Neural progenitor cell (in vitro differentiated cells): ENCODE results near the gene NHEJ1. TPM values are rescaled to one million over a fixed set of nuclear protein-coding genes. Genes with fewer than 3 reads are reported as not detected.
A peak's percentile ranks its signal among the peaks of the same experiment; 100 is the strongest.

Experiments
- DNase-seq: peaks from one replicate; pipeline ENCODE4 v3.0.0-alpha.2; 2016; ENCODE audit warnings: low spot score
- H2AFZ ChIP-seq: fragments of 200-600 bp; sonication (generic); replicated peaks from 2 replicates; pipeline ENCODE4 v1.6.1; 2016; ENCODE audit warnings: antibody characterized with exemption
- H3F3A ChIP-seq: fragments of 200-600 bp; sonication (generic); 2 replicates; pipeline ENCODE4 v1.6.1; 2016; ENCODE audit warnings: antibody characterized with exemption, low read depth
- H3K27ac ChIP-seq: fragments of 200-600 bp; sonication (generic); 2 replicates; pipeline ENCODE4 v1.5.1; 2016; ENCODE audit warnings: mild to moderate bottlenecking
- H3K27me3 ChIP-seq: fragments of 200-600 bp; sonication (generic); 2 replicates; pipeline ENCODE4 v1.6.1; 2016; ENCODE audit warnings: mild to moderate bottlenecking, moderate library complexity
- H3K36me3 ChIP-seq: fragments of 200-600 bp; sonication (generic); 2 replicates; pipeline ENCODE4 v1.5.1; 2016
- H3K4me1 ChIP-seq: fragments of 200-600 bp; sonication (generic); 2 replicates; pipeline ENCODE4 v1.6.1; 2016; ENCODE audit warnings: mixed run types
- H3K4me2 ChIP-seq: fragments of 200-600 bp; sonication (generic); 2 replicates; pipeline ENCODE4 v1.6.1; 2016
- H3K4me3 ChIP-seq: fragments of 200-600 bp; sonication (generic); 2 replicates; pipeline ENCODE4 v1.5.1; 2016
- H3K79me2 ChIP-seq: fragments of 200-600 bp; sonication (generic); 2 replicates; pipeline ENCODE4 v1.6.1; 2016; ENCODE audit warnings: low read depth
- H3K9ac ChIP-seq: fragments of 200-600 bp; sonication (generic); 2 replicates; pipeline ENCODE4 v1.6.1; 2016
- H3K9me3 ChIP-seq: fragments of 200-600 bp; sonication (generic); 2 replicates; pipeline ENCODE4 v1.5.1; 2016; ENCODE audit warnings: low read depth
- H4K20me1 ChIP-seq: fragments of 200-600 bp; sonication (generic); 2 replicates; pipeline ENCODE4 v1.6.1; 2016; ENCODE audit warnings: low read depth
- H3K27ac Mint-ChIP-seq: 3 replicates; pipeline ENCODE4 v1.8.0; 2021; ENCODE audit warnings: mixed read lengths
- H3K27me3 Mint-ChIP-seq: 2 replicates; pipeline ENCODE4 v1.8.0; 2022; ENCODE audit warnings: low read depth, mild to moderate bottlenecking, inconsistent platforms, moderate library complexity, mixed read lengths; ENCODE audit not compliant: insufficient read depth
- H3K36me3 Mint-ChIP-seq: 3 replicates; pipeline ENCODE4 v1.8.0; 2021; ENCODE audit warnings: mixed read lengths
- H3K4me1 Mint-ChIP-seq: 3 replicates; pipeline ENCODE4 v1.8.0; 2021; ENCODE audit warnings: mixed read lengths
- H3K4me3 Mint-ChIP-seq: 3 replicates; pipeline ENCODE4 v1.8.0; 2021; ENCODE audit warnings: mild to moderate bottlenecking, moderate library complexity, mixed read lengths
- H3K9me3 Mint-ChIP-seq: 3 replicates; pipeline ENCODE4 v1.8.0; 2020; ENCODE audit warnings: mixed read lengths
- EZH2 ChIP-seq: fragments of 200-600 bp; sonication (generic); IDR thresholded peaks from 2 replicates; pipeline ENCODE4 v1.6.1; 2017; ENCODE audit warnings: antibody characterized with exemption, mild to moderate bottlenecking, moderate library complexity
- EZH2phosphoT487 ChIP-seq: fragments of 200-600 bp; sonication (generic); IDR thresholded peaks from 2 replicates; pipeline ENCODE4 v1.6.1; 2017; ENCODE audit warnings: antibody characterized with exemption
- total RNA-seq: library from RNA; depleted of rRNA; stranded (reverse); fragments of >200 nt; gene quantifications from 2 replicates; pipeline ENCODE4 v1.2.3, GENCODE V29; 2015; ENCODE audit warnings: low replicate concordance
- TF ChIP-seq, protein P1 (sequence below): fragments of 200-600 bp; sonication (generic); IDR thresholded peaks from 2 replicates; pipeline ENCODE4 v1.5.1; 2017; ENCODE audit warnings: antibody characterized with exemption, mild to moderate bottlenecking

Gene NHEJ1
- total RNA-seq, 1 donor from 2014 or later: 25.5 TPM

DNA sequence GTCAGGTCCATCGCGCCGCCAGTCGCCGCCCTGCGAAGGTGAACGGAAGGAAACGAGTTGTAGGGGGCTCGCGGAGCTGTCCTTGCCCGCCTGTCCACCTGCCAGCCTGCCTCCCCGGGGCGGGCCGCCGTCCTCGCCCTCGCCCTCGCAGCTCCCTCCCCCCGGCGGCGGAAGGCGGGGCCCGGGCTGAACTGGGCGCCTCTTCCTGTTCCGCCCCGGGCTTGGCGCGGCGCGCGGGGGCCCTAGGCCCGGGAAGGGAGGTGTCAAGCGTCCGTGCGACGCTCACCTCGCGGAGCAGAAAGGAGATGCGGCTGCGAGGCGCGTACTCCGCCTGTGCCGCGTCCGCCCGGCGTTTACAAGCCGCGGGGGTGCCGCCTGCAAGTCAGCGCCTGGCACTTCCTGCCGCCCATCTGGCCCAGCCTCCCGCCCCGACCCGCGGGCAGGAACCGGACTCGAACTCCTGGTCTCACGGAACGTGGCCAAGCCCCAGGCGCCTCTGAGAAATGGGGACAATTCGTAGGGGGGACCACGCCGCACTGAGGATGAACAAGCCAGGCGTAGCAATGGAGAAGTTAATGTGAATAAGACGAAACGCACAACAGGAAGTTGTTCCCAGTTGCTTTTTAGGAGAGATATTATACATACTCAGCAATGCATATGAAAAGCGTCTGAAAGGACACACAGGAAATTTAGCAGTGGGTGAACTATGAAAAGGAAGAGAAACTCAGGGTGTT, 16.4 kb upstream of the NHEJ1 start, which contains the start of gene CNPPD1:
TSS of gene CNPPD1 (minus strand) at position 108 of the 734 bp plus-strand sequence. CDS start at position 11, 97 bp downstream.
- Mint-ChIP-seq H3K9me3 (no peaks in the 10 kb centered on the region), H3K36me3 (peaks cover 19% of the 10 kb centered on the region), H3K4me1 (peaks cover 22% of the 10 kb centered on the region), H3K27me3 (peaks cover 3% of the 10 kb centered on the region), H3K4me3 (peak within 1 kb of the TSS; percentile 97), H3K27ac (peak within 1 kb of the TSS; percentile 6)
- H3K36me3 ChIP-seq: no peaks in the 10 kb centered on the region
- peaks cover 25% of the 10 kb centered on the region for H3F3A ChIP-seq
- peak within 1 kb of the TSS; percentile 90 for H3K4me2 ChIP-seq
- H3K4me1 ChIP-seq: peaks cover 14% of the 10 kb centered on the region
- no peaks in the 10 kb centered on the region for H3K9me3 ChIP-seq
- H3K27ac ChIP-seq: peak within 1 kb of the TSS; percentile 1
- no peaks in the 10 kb centered on the region for H3K27me3 ChIP-seq
- H3K79me2 ChIP-seq: peaks cover 24% of the 10 kb centered on the region
- DNase-seq: peak; percentile 92
- no peak within 1 kb of the TSS for H3K9ac ChIP-seq
- peak within 1 kb of the TSS; percentile 89 for H2AFZ ChIP-seq
- TF ChIP-seq EZH2phosphoT487 (peak; percentile 19), EZH2 (peak; percentile 41)
- TF ChIP-seq, protein P1, sequence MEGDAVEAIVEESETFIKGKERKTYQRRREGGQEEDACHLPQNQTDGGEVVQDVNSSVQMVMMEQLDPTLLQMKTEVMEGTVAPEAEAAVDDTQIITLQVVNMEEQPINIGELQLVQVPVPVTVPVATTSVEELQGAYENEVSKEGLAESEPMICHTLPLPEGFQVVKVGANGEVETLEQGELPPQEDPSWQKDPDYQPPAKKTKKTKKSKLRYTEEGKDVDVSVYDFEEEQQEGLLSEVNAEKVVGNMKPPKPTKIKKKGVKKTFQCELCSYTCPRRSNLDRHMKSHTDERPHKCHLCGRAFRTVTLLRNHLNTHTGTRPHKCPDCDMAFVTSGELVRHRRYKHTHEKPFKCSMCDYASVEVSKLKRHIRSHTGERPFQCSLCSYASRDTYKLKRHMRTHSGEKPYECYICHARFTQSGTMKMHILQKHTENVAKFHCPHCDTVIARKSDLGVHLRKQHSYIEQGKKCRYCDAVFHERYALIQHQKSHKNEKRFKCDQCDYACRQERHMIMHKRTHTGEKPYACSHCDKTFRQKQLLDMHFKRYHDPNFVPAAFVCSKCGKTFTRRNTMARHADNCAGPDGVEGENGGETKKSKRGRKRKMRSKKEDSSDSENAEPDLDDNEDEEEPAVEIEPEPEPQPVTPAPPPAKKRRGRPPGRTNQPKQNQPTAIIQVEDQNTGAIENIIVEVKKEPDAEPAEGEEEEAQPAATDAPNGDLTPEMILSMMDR: no peak
- peaks cover 18% of the 10 kb centered on the region for H4K20me1 ChIP-seq
- peak within 1 kb of the TSS; percentile 66 for H3K4me3 ChIP-seq

DNA sequence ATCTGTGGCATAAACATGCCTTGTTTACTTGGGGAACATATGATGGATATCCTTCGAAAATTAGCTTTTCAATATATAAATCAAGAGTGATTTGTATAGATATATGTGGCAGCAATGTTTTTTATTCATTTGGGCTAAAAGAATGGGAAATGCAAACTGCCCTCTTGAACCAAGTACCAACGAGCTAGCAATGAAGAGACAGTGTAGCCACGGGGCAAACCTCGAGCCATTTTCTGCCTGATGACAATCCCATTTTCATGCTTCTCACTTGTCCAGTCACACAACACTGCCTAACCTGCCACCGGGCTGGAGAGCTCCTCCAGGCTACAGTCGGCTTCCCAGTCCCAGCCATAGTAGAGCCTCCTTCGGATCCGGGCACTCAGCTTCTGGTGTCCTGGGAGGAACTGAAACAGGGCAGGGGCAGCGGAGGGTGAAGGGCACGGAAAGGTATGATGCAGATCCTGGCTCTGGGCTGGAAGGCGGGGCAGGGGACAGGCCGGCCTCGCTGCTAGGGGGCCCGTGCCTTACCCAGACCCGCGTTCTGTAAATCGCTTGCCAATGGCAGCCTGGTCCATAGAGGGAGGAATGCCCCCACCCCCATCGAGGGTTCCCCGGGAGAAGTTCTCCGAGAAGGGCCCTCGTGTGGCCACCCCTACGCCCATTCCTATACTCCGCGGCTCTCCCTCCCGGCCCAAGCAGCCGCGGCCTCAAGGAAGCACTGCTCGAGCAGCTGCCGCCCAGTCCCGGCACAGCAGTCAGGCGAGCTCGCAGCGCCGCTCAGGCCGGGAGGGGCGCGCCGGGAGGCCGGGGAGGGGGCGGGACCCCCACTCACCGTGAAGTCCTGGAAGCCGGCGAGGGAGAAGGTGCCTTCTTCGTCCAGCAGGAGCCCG, 15.6 kb upstream of the NHEJ1 start:
- Histone ChIP-seq H3K4me1 (peaks cover 14% of the 10 kb centered on the region), H3F3A (peaks cover 29% of the 10 kb centered on the region), H4K20me1 (peaks cover 22% of the 10 kb centered on the region), H3K27me3 (no peaks in the 10 kb centered on the region), H3K9me3 (no peaks in the 10 kb centered on the region), H3K4me3 (peak overlapping the region; percentile 66), H3K9ac (no peak overlapping the region), H3K36me3 (no peaks in the 10 kb centered on the region), H3K4me2 (peak overlapping the region; percentile 90), H2AFZ (peak overlapping the region; percentile 87), H3K79me2 (peaks cover 24% of the 10 kb centered on the region), H3K27ac (no peak overlapping the region)
- Mint-ChIP-seq H3K9me3 (no peaks in the 10 kb centered on the region), H3K27me3 (peaks cover 6% of the 10 kb centered on the region), H3K4me1 (peaks cover 22% of the 10 kb centered on the region), H3K4me3 (peak overlapping the region; percentile 97), H3K36me3 (peaks cover 13% of the 10 kb centered on the region), H3K27ac (no peak overlapping the region)
- peak; percentile 81 for DNase-seq
- no peak for TF ChIP-seq EZH2
- peak; percentile 37 for TF ChIP-seq EZH2phosphoT487
- TF ChIP-seq, protein P1: peak; percentile 30

DNA sequence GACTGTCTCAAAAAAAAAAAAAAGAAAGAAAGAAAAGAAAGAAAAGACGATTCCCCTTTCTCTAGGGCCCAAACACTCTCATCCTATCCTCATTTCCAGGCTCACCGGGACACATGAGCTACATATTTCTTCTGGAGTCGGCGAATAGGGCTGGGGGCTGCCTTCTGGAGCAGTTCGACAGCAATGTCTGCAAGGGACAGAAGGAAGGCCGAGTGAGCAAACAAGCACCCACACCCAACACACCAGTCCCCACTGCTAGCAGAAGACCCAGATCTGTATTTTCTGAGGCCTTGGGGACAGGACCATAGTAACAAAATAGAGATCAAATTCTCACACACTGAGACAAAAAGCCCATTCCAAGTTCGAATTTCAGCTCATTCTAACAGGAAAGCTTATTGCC, 14.9 kb upstream of the NHEJ1 start:
- Histone ChIP-seq H3K4me2 (peak overlapping the region; percentile 90), H3K27me3 (no peaks in the 10 kb centered on the region), H3F3A (peaks cover 34% of the 10 kb centered on the region), H3K9me3 (no peaks in the 10 kb centered on the region), H4K20me1 (peaks cover 24% of the 10 kb centered on the region), H3K4me1 (peaks cover 14% of the 10 kb centered on the region), H2AFZ (no peak overlapping the region), H3K36me3 (no peaks in the 10 kb centered on the region), H3K27ac (no peak overlapping the region), H3K4me3 (peak overlapping the region; percentile 66), H3K9ac (no peak overlapping the region), H3K79me2 (peaks cover 24% of the 10 kb centered on the region)
- no peak overlapping the region for H3K27ac Mint-ChIP-seq
- H3K4me3 Mint-ChIP-seq: peak overlapping the region; percentile 97
- no peak for DNase-seq
- TF ChIP-seq EZH2: no peak
- TF ChIP-seq, protein P1: no peak
- TF ChIP-seq EZH2phosphoT487: no peak
- H3K27me3 Mint-ChIP-seq: peaks cover 5% of the 10 kb centered on the region
- H3K36me3 Mint-ChIP-seq: peaks cover 7% of the 10 kb centered on the region
- H3K9me3 Mint-ChIP-seq: no peaks in the 10 kb centered on the region
- peaks cover 22% of the 10 kb centered on the region for H3K4me1 Mint-ChIP-seq
